HCT116 (cell line): ENCODE measurements around the gene HIPK3. TPM values are rescaled to one million over a fixed set of nuclear protein-coding genes. Genes with fewer than 3 reads are reported as not detected.

ENCODE experiments used
- ATAC-seq: fragments of 200-7000 bp; cut with Tn5 transposase; 2 replicates; pipeline ENCODE4 v1.9.1; 2020; ENCODE audit warnings: mild to moderate bottlenecking, moderate library complexity
- BruUV-seq: library from RNA; stranded (reverse); fragments of 400-500 nt; replicated peaks from 2 replicates; lab custom pipeline; 2021; lab: Mats Ljungman, UMichigan
- CTCF ChIA-PET: fragments of 300-600 bp; sonication (Branson Sonifier 250); formaldehyde crosslinking; loops from one replicate; lab custom pipeline; 2021; ENCODE audit warnings: antibody characterized with exemption; lab: Charles Lee
- POLR2A ChIA-PET: fragments of 300-600, 350-600 bp; sonication (Branson Sonifier 250); formaldehyde crosslinking; loops from one replicate; lab custom pipeline; 2021; ENCODE audit warnings: antibody characterized with exemption; lab: Charles Lee
- RAD21 ChIA-PET, 2 experiments: fragments of 300-600 bp; sonication (Branson Sonifier 250); formaldehyde crosslinking; loops; one replicate each; lab custom pipeline; 2023; ENCODE audit warnings: low total read pairs in 2 of 2; ENCODE audit not compliant: uncharacterized antibody in 2 of 2, unreplicated experiment in 2 of 2, low non-redundant PET in 1 of 2; lab: Charles Lee
- DNase-seq: peaks from one replicate; pipeline ENCODE4 v3.0.0-alpha.2; 2010; ENCODE audit warnings: low read depth, low spot score
- H2AFZ ChIP-seq: fragments of 200-600 bp; shearing (Covaris generic), sonication (generic); 2 replicates; pipeline ENCODE4 v1.6.1; 2017; ENCODE audit warnings: low read depth, mixed run types, mixed read lengths, antibody characterized with exemption, low read length; ENCODE audit not compliant: poor library complexity, severe bottlenecking
- H3K27ac ChIP-seq: 2 replicates; pipeline ENCODE4 v1.5.1; 2012; ENCODE audit warnings: low read depth, low read length
- H3K27me3 ChIP-seq: fragments of 200-600 bp; sonication (generic); 2 replicates; pipeline ENCODE4 v1.6.1; 2016; ENCODE audit warnings: mixed run types, low read length, mixed read lengths; ENCODE audit not compliant: insufficient read depth
- H3K36me3 ChIP-seq, 2 experiments: fragments of 200-500 bp in 1 of 2; fragments of 200-600 bp in 1 of 2; sonication (Bioruptor generic) in 1 of 2; sonication (generic) in 1 of 2; 2 replicates each; pipeline versions ENCODE4 v1.5.1 to v1.6.1; 2014 to 2016; ENCODE audit warnings: low read length in 2 of 2, inconsistent platforms in 1 of 2, mixed read lengths in 1 of 2, mixed run types in 1 of 2; ENCODE audit not compliant: insufficient read depth in 2 of 2, control insufficient read depth in 1 of 2
- H3K4me1 ChIP-seq, 2 experiments: fragments of 200-600 bp in 1 of 2; sonication (generic) in 1 of 2; 2 replicates each; pipeline versions ENCODE4 v1.5.1 to v1.6.1; 2012 to 2017; ENCODE audit warnings: low read length in 2 of 2, inconsistent platforms in 1 of 2, mild to moderate bottlenecking in 1 of 2, mixed read lengths in 1 of 2, mixed run types in 1 of 2, moderate library complexity in 1 of 2; ENCODE audit not compliant: insufficient read depth in 2 of 2, control insufficient read depth in 1 of 2
- H3K4me2 ChIP-seq: fragments of 200-600 bp; sonication (generic); 2 replicates; pipeline ENCODE4 v1.6.1; 2017; ENCODE audit warnings: mixed run types, low read length, mixed read lengths
- H3K4me3 ChIP-seq, 2 experiments: fragments of 200-600 bp in 1 of 2; sonication (generic) in 1 of 2; replicated peaks in 1 of 2; 2 replicates each; pipeline ENCODE4 v1.5.1; 2011 to 2016; ENCODE audit warnings: low read length in 2 of 2, control low read depth in 1 of 2, low read depth in 1 of 2, mild to moderate bottlenecking in 1 of 2, mixed read lengths in 1 of 2, mixed run types in 1 of 2
- H3K79me2 ChIP-seq: fragments of 200-600 bp; sonication (generic); 2 replicates; pipeline ENCODE4 v1.6.1; 2017; ENCODE audit warnings: mild to moderate bottlenecking, mixed run types, low read length, moderate library complexity, mixed read lengths; ENCODE audit not compliant: insufficient read depth
- H3K9ac ChIP-seq: fragments of 200-600 bp; sonication (generic); 2 replicates; pipeline ENCODE4 v1.6.1; 2016; ENCODE audit warnings: low read length, mixed read lengths
- H3K9me2 ChIP-seq: fragments of 200-600 bp; sonication (generic), shearing (Covaris generic); 2 replicates; pipeline ENCODE4 v1.6.1; 2017; ENCODE audit warnings: mixed run types, mild to moderate bottlenecking, moderate library complexity; ENCODE audit not compliant: insufficient read depth
- H3K9me3 ChIP-seq, 2 experiments: fragments of 200-500 bp in 1 of 2; fragments of 200-600 bp in 1 of 2; sonication (Bioruptor generic) in 1 of 2; sonication (generic) in 1 of 2; 2 replicates each; pipeline ENCODE4 v1.6.1; 2014 to 2017; ENCODE audit warnings: low read length in 2 of 2, mixed read lengths in 2 of 2, inconsistent platforms in 1 of 2, low read depth in 1 of 2, mild to moderate bottlenecking in 1 of 2, mixed run types in 1 of 2, moderate library complexity in 1 of 2; ENCODE audit not compliant: control insufficient read depth in 1 of 2, insufficient read depth in 1 of 2
- H4K20me1 ChIP-seq: fragments of 200-600 bp; sonication (generic), shearing (Covaris generic); 2 replicates; pipeline ENCODE4 v1.6.1; 2017; ENCODE audit warnings: mixed run types, mild to moderate bottlenecking, moderate library complexity; ENCODE audit not compliant: insufficient read depth
- CBX3 ChIP-seq: IDR thresholded peaks from 2 replicates; pipeline ENCODE4 v1.6.1; 2012; ENCODE audit warnings: low read depth
- CEBPB ChIP-seq: IDR thresholded peaks from 2 replicates; pipeline ENCODE4 v1.6.1; 2012; ENCODE audit warnings: low read depth
- EZH2phosphoT487 ChIP-seq: fragments of 200-600 bp; IDR thresholded peaks from 2 replicates; pipeline ENCODE4 v1.6.1; 2018; ENCODE audit warnings: antibody characterized with exemption, borderline replicate concordance
- FOSL1 ChIP-seq: IDR thresholded peaks from 2 replicates; pipeline ENCODE4 v1.6.1; 2012; ENCODE audit warnings: low read depth
- POLR2AphosphoS5 ChIP-seq: IDR thresholded peaks from 2 replicates; pipeline ENCODE4 v1.6.1; 2011; ENCODE audit warnings: mild to moderate bottlenecking, low read depth, low read length, moderate library complexity
- SP1 ChIP-seq: IDR thresholded peaks from 2 replicates; pipeline ENCODE4 v1.6.1; 2012; ENCODE audit warnings: low read depth
- SRF ChIP-seq: IDR thresholded peaks from 2 replicates; pipeline ENCODE4 v1.6.1; 2012; ENCODE audit warnings: low read depth
- ZBTB33 ChIP-seq: IDR thresholded peaks from 2 replicates; pipeline ENCODE4 v1.6.1; 2011; ENCODE audit warnings: mild to moderate bottlenecking, low read length, moderate library complexity; ENCODE audit not compliant: insufficient replicate concordance; ENCODE audit errors: extremely low read depth
- intact Hi-C: fragments of 100-400 bp; cut with micrococcal nuclease; formaldehyde crosslinking; loops from 2 replicates; pipeline ENCODE4 v1.10.0; 2022
- total RNA-seq: library from RNA; stranded (reverse); gene quantifications from one replicate; pipeline ENCODE4 v1.2.1, GENCODE V29; 2021; ENCODE audit not compliant: unreplicated experiment
- TF ChIP-seq, protein P1 (sequence below): IDR thresholded peaks from 2 replicates; pipeline ENCODE4 v1.6.1; 2012
- TF ChIP-seq, protein P2 (sequence below): IDR thresholded peaks from 2 replicates; pipeline ENCODE4 v1.6.1; 2012

HIPK3 gene
- total RNA-seq, 1 experiment from 2014 or later: 35.2 TPM

DNA sequence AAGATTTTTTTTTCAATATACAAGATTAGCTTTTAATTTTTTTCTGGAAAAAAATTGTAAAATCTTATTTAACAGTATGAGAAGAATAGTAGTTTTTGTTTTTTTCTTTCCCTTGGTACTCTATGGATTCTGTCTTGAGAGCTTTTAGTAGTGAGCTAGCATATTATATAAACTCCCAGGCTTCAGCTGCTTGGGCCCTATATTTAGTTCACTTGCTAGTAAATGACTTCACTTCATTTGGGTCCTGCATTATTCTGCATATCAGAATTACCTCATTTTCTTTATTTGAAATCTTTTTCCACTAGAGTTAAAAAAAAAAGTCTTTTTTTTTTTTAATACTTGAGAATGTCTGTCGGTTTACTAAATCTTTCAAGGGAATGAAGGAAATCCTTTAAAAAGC, 33.1 kb downstream of the HIPK3 start (continued):
- no peak for TF ChIP-seq ZBTB33
- no peak for TF ChIP-seq FOSL1
- TF ChIP-seq POLR2AphosphoS5: no peak
- TF ChIP-seq, protein P1, sequence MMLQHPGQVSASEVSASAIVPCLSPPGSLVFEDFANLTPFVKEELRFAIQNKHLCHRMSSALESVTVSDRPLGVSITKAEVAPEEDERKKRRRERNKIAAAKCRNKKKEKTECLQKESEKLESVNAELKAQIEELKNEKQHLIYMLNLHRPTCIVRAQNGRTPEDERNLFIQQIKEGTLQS: no peak
- TF ChIP-seq SRF: no peak

GRCh38 chr11:33291004-33291777, 34.0 kb downstream of the HIPK3 start:
- no peaks in the 10 kb centered on the region; a peak in 1 of 4 replicates for H3K36me3 ChIP-seq
- intact Hi-C loops: no loop called here
- H3K9me3 ChIP-seq: no peaks in the 10 kb centered on the region
- H3K4me3 ChIP-seq: no peak overlapping the region
- ATAC-seq (no peak), DNase-seq (no peak)
- ChIA-PET POLR2A (no interaction called here), RAD21 (no interaction called here), CTCF (no interaction called here)
- no peaks in the 10 kb centered on the region for H3K4me1 ChIP-seq
- TF ChIP-seq EZH2phosphoT487: no peak
- no peak for TF ChIP-seq SP1
- no peak for TF ChIP-seq CBX3
- no peak for TF ChIP-seq CEBPB
- TF ChIP-seq, protein P2, sequence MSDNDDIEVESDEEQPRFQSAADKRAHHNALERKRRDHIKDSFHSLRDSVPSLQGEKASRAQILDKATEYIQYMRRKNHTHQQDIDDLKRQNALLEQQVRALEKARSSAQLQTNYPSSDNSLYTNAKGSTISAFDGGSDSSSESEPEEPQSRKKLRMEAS: no peak
- no peak overlapping the region for H2AFZ ChIP-seq
- H3K27ac ChIP-seq: no peak overlapping the region
- H4K20me1 ChIP-seq: no peaks in the 10 kb centered on the region
- no peaks in the 10 kb centered on the region for H3K27me3 ChIP-seq
- H3K4me2 ChIP-seq: no peak overlapping the region
- H3K9me2 ChIP-seq: no peaks in the 10 kb centered on the region
- BruUV-seq: no TSS peak
- H3K79me2 ChIP-seq: peaks cover 47% of the 10 kb centered on the region
- H3K9ac ChIP-seq: no peak overlapping the region
